ENCODE measurements around the gene E2F1.

E2F1 gene

GRCh38 chr20:33686100-33686983, at the start of gene E2F1:
E2F1 (minus strand) TSS chr20:33686385; CDS start chr20:33686264, 121 bp downstream.
- peak; percentile 89 for DNase-seq

GRCh38 chr20:33733654-33734576, 47.7 kb upstream of the E2F1 start:
- no peak for DNase-seq

GRCh38 chr20:33732166-33732970, 46.2 kb upstream of the E2F1 start:
- peak; percentile 74 for DNase-seq

GRCh38 chr20:33731693-33732165, 45.5 kb upstream of the E2F1 start, which contains the start of gene ZNF341:
ZNF341 (plus strand) TSS chr20:33731996; CDS start chr20:33732022, 26 bp downstream.
- DNase-seq = peak; percentile 82 to 88

GRCh38 chr20:33730946-33731692, 44.9 kb upstream of the E2F1 start:
- no peak for DNase-seq

GRCh38 chr20:33729101-33729500, 42.9 kb upstream of the E2F1 start:
- DNase-seq = no peak

GRCh38 chr20:33728463-33728862, 42.3 kb upstream of the E2F1 start:
- DNase-seq = no peak

GRCh38 chr20:33727806-33728205, 41.6 kb upstream of the E2F1 start:
- no peak for DNase-seq

GRCh38 chr20:33727115-33727479, 40.9 kb upstream of the E2F1 start:
- DNase-seq = no peak

GRCh38 chr20:33725607-33726264, 39.6 kb upstream of the E2F1 start:
- DNase-seq = no peak

- no peak for DNase-seq
These were observed 38.4 kb upstream of the E2F1 start for GRCh38 chr20:33724439-33725094.

- DNase-seq = no peak
These were observed 35.4 kb upstream of the E2F1 start for GRCh38 chr20:33721391-33722140.

GRCh38 chr20:33719989-33720709, 34.0 kb upstream of the E2F1 start, which contains the start of gene PXMP4:
PXMP4 (minus strand) TSS chr20:33720310; CDS start chr20:33720207, 103 bp downstream.
- peak; percentile 80 to 83 for DNase-seq

- DNase-seq = no peak
These were observed 33.2 kb upstream of the E2F1 start for GRCh38 chr20:33719277-33719988.

- no peak for DNase-seq
These were observed 30.3 kb upstream of the E2F1 start for GRCh38 chr20:33716498-33716897.

- DNase-seq = no peak
These were observed 27.7 kb upstream of the E2F1 start for GRCh38 chr20:33713865-33714367.

GRCh38 chr20:33711446-33711738, 25.2 kb upstream of the E2F1 start:
- no peak for DNase-seq

Data from activated CD4-positive, alpha-beta T cell treated with anti-CD3 and anti-CD28 coated beads, Interleukin-2, amount 50 U/mL, for 4 hours (primary cell).